Left kidney (tissue), 2 donors: ENCODE results near the gene PEX14. TPM values are rescaled to one million over a fixed set of nuclear protein-coding genes. Genes with fewer than 3 reads are reported as not detected.

Source experiments
- DNase-seq: peaks from one replicate; pipeline ENCODE4 v3.0.0-alpha.2; 2013
- polyA plus RNA-seq: library from polyadenylated mRNA; unstranded; fragments of 120-200 nt; gene quantifications from one replicate; pipeline ENCODE4 v1.2.1, GENCODE V29; 2013; ENCODE audit not compliant: insufficient read length

The PEX14 gene
- polyA plus RNA-seq, 1 donor = 18.6 TPM

- no peak for DNase-seq
These were observed 141.9 kb downstream of the PEX14 start for GRCh38 chr1:10616696-10617095.

DNA sequence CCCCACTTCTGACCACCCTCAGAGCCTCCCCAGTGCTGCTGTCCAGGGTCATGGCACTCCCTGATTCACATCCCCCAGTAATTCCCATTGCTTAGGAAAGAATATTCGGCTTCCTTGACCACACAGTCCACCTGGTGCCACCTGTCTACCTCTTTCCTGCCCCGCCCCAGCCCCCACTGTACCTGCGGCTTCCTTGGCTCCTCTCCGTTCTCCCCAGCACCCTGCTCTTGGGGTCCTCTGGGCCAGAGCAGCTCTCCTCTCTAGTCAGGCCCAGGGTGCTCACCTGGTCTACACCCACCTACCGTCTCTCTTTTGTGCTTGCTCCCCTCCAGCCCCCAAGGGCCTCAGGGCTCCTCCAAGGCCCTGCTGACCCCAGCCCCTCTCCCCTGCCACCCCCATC lies 142.6 kb downstream of the PEX14 start:
- no peak for DNase-seq

- DNase-seq = no peak
These were observed 143.5 kb downstream of the PEX14 start for GRCh38 chr1:10617931-10618885.

DNA sequence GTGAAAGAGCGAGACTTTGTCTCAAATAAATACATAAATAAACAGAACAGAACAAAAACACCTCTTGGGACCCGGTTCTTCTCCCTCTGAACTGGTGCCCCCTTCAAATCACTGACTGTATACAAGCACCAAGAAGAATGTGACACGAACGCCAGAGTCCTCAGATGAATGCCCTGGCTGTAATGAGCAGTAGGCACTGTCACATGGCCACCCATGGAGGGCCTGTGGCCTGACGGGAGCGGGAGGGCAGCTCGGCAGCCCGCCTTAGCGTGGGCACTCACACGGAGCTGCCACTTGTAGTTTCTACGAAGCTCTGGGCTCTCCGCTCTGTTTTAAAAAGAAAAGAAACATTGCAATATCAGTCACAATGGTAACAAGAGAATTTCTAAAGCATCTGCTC lies 146.0 kb downstream of the PEX14 start:
- no peak for DNase-seq

- DNase-seq = no peak
These were observed 147.2 kb downstream of the PEX14 start for GRCh38 chr1:10621906-10622305.

DNA sequence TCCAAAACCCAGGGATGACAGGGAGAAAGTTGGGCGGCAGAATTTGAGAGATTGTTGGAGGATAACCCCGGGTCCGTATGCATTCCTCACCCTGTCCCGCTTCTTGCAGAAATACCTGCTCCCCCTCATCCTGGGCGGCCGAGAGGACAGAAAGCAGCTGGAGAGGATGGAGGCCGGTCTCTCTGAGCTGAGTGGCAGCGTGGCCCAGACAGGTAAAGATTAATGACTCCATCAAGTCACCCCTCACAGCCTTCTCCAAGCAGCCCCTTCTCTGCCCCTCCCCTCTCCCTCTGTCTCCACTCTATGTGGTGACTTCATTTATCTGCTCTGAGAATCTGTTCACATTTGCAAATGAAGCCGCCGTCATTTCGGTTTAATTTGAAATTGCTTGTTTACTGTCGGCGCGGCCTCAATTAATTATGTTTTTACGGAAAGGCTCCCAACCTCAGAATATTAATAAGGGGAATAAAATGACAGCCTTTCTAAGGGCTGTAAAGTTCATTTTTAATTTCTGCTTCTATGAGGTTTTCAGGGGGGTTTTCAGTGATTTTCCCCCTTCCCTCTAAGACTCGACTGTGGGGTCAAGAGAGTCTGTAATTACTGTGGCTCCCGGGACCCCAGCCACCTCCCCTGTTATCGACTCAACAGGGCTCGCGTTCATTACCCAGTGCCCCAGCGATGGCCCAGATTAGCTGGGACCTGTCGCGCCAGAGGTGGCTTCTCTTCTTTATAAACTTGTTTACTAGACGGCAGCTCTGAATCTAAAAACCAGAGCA lies 148.3 kb downstream of the PEX14 start:
- DNase-seq = no peak

- DNase-seq = no peak
These were observed 149.0 kb downstream of the PEX14 start for GRCh38 chr1:10623686-10624145.

DNA sequence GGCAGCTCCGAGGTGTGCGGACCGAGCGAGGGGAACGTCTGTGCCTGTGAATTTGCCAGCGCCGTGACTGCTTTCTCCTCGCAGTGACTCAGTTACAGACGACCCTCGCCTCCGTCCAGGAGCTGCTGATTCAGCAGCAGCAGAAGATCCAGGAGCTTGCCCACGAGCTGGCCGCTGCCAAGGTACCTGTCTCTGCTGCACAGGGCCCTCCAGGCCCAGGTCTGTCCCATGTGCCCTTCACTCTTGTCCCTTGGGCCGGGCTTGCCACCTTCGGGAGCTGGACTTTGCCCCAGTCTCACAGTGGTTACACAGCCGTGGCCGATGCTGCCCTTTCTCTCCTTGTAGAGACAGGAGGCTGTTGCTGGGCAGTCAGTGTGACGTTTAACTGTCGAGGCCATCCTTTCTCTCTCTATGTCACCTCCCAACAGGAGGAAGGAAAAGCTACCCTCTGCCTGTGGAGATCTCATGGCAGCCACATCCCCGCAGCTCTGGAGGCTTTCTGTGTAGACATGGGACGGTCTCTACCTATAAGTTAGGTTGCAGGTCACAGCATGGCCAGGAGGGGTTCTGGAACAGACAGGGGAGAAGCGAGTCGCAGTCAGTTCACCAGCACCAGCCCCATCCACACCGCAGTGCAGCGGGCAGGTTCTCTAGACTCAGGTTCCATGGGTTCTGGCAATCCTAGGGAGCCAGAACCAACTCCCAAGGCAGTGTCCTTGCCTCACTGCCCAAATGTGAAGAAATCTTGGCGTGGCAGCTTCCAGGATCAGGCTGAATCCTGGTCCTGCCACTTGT lies 149.7 kb downstream of the PEX14 start:
- no peak for DNase-seq

DNA sequence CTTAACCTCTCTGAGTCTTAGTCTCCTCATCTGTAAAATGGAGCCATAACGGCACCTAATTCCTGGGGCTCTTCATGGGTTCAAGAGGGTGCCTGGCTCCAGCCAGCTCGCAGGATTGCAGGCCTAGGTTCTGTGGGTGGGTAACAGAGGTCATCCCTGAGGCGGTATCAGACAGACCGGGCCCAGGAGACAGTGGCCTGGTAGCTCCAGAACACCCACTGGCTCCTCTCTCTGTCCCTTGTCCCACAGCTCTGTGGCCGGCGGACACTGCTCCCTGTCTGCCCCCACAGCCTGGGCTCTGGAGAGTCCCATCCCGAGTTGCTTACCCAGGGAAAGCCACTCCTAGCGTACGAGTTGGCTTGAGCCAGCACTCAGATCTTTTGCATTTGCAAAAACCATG lies 150.3 kb downstream of the PEX14 start:
- no peak for DNase-seq

GRCh38 chr1:10625554-10625953 lies 150.8 kb downstream of the PEX14 start:
- DNase-seq = no peak

- no peak for DNase-seq
These were observed 151.5 kb downstream of the PEX14 start for GRCh38 chr1:10626131-10626731.

GRCh38 chr1:10626791-10627410 lies 152.2 kb downstream of the PEX14 start:
- DNase-seq = no peak

GRCh38 chr1:10628685-10629084 lies 153.9 kb downstream of the PEX14 start:
- DNase-seq = no peak

DNA sequence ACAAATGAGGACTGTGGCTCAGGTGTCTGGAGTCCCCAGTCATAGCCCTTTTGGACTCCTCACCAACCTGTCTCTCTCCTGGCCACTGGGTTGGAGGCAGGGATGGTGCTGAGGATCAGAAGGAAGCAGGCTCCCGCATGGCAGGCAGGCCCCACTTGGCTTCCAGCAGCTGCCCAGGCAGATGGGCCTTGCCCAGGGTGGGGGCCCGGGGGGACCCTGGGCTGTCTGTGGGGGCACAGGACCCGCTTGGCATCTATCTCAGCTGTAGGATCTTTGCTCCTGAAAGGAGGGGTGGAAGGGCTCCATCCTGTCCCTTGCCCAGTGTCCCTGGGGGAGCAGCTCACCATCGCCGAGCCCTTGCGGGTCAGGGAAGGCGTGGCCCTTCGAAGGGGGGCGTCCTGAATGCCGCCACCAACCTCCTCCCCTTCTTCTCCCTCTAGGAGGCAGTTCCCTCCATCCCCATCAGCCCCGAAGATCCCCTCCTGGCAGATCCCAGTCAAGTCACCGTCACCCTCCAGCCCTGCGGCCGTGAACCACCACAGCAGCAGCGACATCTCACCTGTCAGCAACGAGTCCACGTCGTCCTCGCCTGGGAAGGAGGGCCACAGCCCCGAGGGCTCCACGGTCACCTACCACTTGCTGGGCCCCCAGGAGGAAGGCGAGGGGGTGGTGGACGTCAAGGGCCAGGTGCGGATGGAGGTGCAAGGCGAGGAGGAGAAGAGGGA lies 154.5 kb downstream of the PEX14 start:
- DNase-seq = no peak

DNA sequence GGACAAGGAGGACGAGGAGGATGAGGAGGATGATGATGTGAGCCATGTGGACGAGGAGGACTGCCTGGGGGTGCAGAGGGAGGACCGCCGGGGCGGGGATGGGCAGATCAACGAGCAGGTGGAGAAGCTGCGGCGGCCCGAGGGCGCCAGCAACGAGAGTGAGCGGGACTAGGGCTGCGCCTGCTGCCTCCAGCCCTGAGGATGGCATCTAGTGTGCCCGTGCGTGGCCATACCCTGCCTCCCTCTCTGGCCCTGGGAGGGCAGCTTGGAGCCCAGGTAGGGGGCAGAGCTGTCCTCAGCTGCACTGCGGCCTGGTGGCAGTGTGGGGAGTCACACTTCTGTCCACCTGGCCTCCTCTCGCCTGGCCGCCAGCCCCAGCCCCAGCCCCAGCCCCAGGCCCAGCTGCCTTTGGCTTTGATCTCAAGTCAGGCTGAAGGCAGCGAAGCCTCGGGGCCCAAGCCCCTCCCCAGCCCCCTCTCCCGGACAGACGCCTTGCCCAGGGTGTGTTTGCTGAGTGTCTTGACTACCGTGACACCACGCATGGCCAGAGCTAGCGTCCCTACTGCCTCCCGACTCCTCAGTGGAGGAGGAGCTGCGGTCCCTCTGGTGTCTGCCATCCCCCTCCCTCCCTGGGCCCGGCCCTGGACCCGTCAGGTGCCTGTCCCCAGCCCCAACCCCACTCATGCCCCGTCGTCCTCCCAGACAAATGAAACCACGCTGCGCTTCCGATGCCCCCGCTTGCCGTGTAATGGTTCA lies 155.2 kb downstream of the PEX14 start:
- DNase-seq = no peak

- DNase-seq = no peak
These were observed 155.9 kb downstream of the PEX14 start for GRCh38 chr1:10630661-10631120.

DNA sequence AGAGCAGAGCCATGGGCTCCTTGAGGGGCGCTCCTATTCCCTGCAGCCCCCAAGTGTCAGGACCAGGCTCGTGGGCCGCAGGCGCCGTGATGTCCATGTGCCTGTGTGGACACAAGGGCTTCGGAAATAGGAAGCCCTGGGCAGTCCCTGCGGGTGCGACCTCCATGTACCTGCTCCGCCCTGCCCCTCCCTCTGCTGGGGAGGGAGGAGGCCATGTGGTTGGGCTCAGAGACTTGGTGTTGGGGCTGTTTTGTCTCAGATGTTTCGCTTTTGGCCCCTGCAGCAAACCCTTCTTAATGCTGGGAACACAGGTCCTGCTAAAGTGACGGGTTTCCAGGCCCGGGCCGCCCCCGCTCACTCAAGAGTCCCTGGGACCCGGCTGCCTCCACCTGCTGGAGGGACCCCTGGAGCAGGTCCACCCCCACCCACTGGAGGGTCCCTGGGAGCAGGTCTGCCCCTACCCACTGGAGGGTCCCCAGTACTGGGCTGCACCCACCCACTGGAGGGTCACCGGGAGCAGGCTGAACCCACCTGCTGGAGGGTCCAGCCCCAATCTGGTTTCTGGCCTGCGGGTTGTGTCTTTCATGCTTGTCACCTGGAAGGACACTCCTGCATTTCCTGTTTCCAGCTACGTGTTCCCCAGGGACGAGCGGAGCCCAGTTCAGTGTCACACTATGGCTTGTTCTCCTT lies 156.5 kb downstream of the PEX14 start:
- DNase-seq = no peak

DNA sequence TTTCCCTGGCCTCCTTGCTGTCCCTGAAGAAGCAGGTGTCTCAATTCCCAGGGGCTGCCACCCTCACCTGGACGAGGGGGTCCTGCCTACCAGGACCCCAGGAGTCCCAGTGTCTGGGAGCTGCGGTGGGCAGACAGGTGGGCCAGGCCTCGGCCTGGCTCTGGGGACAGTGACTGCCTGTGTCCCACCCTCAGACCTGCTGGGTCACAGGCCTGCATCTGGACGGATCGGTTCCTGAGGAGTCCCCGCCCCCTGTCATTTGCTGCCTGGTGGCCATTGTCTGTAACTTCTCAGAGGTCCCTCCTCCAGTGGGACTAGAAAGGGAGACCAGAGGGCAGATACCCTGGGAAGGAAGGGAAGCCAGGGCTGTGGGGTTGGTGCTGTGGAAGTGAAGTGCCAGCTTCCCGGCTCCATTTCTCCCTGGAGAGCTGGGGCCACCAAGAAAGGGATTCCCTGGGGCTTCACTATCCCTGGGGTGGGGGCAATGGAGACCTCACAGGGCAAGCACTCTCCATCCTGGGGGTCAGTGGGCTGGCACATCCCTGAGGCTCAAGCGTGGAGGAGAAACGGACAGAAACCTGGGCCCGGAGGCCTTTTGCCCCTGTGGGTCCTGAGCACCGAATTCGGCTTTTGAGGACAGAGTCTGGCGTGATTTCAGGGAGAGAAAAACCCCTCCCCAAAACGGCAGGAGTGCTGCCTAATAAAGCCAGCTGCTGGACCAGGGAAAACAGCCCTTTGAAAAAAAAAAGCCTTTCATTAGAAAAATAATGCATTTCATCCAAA lies 157.3 kb downstream of the PEX14 start:
- no peak for DNase-seq
